RWPE2 (cell line): ENCODE data around the gene RGS1.
A peak's percentile ranks its signal among the peaks of the same experiment; 100 is the strongest.

ENCODE experiments used
- ATAC-seq: fragments of 200-7000 bp; cut with Tn5 transposase; 3 replicates; pipeline ENCODE4 v1.9.1; 2021; ENCODE audit warnings: low read depth
- DNase-seq: peaks from one replicate; pipeline ENCODE4 v3.0.0-alpha.2; 2020; ENCODE audit warnings: low spot score
- H3K27ac ChIP-seq: fragments of 450-650 bp; 2 replicates; pipeline ENCODE4 v1.5.1; 2017; ENCODE audit warnings: mild to moderate bottlenecking; ENCODE audit not compliant: poor library complexity, severe bottlenecking
- H3K27me3 ChIP-seq: fragments of 250-450 bp; sonication (Bioruptor Pico); 2 replicates; pipeline ENCODE4 v1.5.1; 2021; ENCODE audit warnings: mild to moderate bottlenecking, moderate library complexity; ENCODE audit not compliant: insufficient read depth, poor library complexity, severe bottlenecking
- H3K36me3 ChIP-seq: fragments of 250-450 bp; sonication (Bioruptor Pico); 2 replicates; pipeline ENCODE4 v1.5.1; 2020; ENCODE audit warnings: low read depth, mild to moderate bottlenecking, moderate library complexity
- H3K4me1 ChIP-seq: fragments of 250-450 bp; sonication (Bioruptor Pico); 2 replicates; pipeline ENCODE4 v1.5.1; 2021; ENCODE audit warnings: mild to moderate bottlenecking, moderate library complexity; ENCODE audit not compliant: insufficient read depth, poor library complexity, severe bottlenecking
- H3K4me3 ChIP-seq: fragments of 250-450 bp; sonication (Bioruptor Pico); 2 replicates; pipeline ENCODE4 v1.5.1; 2021; ENCODE audit warnings: mild to moderate bottlenecking, moderate library complexity; ENCODE audit not compliant: severe bottlenecking
- H3K9me3 ChIP-seq: fragments of 250-450 bp; sonication (Bioruptor Pico); 2 replicates; pipeline ENCODE4 v1.5.1; 2021; ENCODE audit warnings: mild to moderate bottlenecking, moderate library complexity; ENCODE audit not compliant: severe bottlenecking
- TF ChIP-seq, protein P1 (sequence below): fragments of 450-650 bp; IDR thresholded peaks from one replicate; pipeline ENCODE4 v1.5.1; 2017; ENCODE audit warnings: mild to moderate bottlenecking, moderate library complexity; ENCODE audit not compliant: poor library complexity, severe bottlenecking

The RGS1 gene

GRCh38 chr1:192546596-192547190 is 28.9 kb upstream of the RGS1 start:
- no peak overlapping the region for H3K27ac ChIP-seq

GRCh38 chr1:192547501-192547900 is 28.1 kb upstream of the RGS1 start:
- no peak overlapping the region for H3K4me3 ChIP-seq
- ATAC-seq (no peak), DNase-seq (no peak)
- H3K36me3 ChIP-seq = no peaks in the 10 kb centered on the region
- no peaks in the 10 kb centered on the region for H3K9me3 ChIP-seq
- H3K27ac ChIP-seq = no peak overlapping the region
- peaks cover 18% of the 10 kb centered on the region for H3K4me1 ChIP-seq
- H3K27me3 ChIP-seq = no peaks in the 10 kb centered on the region
- TF ChIP-seq, protein P1, sequence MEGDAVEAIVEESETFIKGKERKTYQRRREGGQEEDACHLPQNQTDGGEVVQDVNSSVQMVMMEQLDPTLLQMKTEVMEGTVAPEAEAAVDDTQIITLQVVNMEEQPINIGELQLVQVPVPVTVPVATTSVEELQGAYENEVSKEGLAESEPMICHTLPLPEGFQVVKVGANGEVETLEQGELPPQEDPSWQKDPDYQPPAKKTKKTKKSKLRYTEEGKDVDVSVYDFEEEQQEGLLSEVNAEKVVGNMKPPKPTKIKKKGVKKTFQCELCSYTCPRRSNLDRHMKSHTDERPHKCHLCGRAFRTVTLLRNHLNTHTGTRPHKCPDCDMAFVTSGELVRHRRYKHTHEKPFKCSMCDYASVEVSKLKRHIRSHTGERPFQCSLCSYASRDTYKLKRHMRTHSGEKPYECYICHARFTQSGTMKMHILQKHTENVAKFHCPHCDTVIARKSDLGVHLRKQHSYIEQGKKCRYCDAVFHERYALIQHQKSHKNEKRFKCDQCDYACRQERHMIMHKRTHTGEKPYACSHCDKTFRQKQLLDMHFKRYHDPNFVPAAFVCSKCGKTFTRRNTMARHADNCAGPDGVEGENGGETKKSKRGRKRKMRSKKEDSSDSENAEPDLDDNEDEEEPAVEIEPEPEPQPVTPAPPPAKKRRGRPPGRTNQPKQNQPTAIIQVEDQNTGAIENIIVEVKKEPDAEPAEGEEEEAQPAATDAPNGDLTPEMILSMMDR = no peak

More at GRCh38 chr1:192546596-192547190, 28.9 kb upstream of the RGS1 start:
- ATAC-seq = no peak
- Histone ChIP-seq H3K9me3 (no peaks in the 10 kb centered on the region), H3K27me3 (no peaks in the 10 kb centered on the region), H3K4me1 (peaks cover 18% of the 10 kb centered on the region), H3K36me3 (no peaks in the 10 kb centered on the region), H3K4me3 (no peak overlapping the region)
- TF ChIP-seq, protein P1 = no peak
- no peak for DNase-seq

- ATAC-seq (no peak), DNase-seq (no peak)
- H3K27me3 ChIP-seq = no peaks in the 10 kb centered on the region
- no peak overlapping the region for H3K27ac ChIP-seq
- TF ChIP-seq, protein P1 = no peak
- H3K9me3 ChIP-seq = no peaks in the 10 kb centered on the region
- H3K36me3 ChIP-seq = no peaks in the 10 kb centered on the region
- H3K4me3 ChIP-seq = no peak overlapping the region
- peaks cover 10% of the 10 kb centered on the region for H3K4me1 ChIP-seq
These were observed 25.6 kb upstream of the RGS1 start for GRCh38 chr1:192549937-192550336.

DNA sequence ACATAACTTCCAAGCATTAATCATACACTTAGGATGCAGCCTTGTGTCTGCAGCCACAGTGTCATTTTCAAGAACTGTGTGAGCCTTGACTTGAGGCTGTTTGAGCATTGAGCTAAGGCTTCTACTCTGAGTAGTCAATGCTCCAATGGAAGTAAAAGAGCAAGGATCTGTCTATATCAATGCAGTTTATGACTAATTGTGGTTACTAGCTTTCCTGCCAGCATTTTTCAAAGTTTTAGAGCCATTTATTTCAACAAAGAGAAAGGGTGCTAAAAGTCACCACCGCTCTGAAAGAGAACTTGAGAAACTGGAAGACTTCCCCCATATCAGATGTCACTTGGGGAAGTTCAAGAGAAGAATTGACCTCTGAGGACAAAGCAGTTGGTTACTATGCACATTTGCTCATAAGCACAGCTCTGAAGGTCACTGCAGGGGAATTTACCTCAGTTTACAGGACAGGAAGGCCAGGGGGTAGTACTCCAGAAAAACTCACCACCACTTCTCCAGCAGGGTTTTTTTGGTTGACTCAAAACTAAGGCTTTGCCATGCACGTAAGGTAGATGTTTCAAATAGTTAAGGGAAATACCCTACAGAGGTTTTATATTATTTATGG is 24.5 kb upstream of the RGS1 start:
- ATAC-seq = peak; percentile 94
- H3K4me3 ChIP-seq = no peak overlapping the region

More for the DNA sequence above, 24.5 kb upstream of the RGS1 start:
- peak overlapping the region; percentile 25 for H3K27ac ChIP-seq
- DNase-seq = no peak
- no peaks in the 10 kb centered on the region for H3K9me3 ChIP-seq
- peaks cover 4% of the 10 kb centered on the region for H3K4me1 ChIP-seq
- no peaks in the 10 kb centered on the region for H3K36me3 ChIP-seq
- no peaks in the 10 kb centered on the region for H3K27me3 ChIP-seq
- TF ChIP-seq, protein P1 = no peak
